Natural killer cell treated with Interleukin-12 subunit alpha and Interleukin-12 subunit beta and Interleukin-15 and Interleukin-18, amount 100 ng/mL, for 72 hours (primary cell): Measurements from ENCODE around the gene RDH13. TPM values are rescaled to one million over a fixed set of nuclear protein-coding genes. Genes with fewer than 3 reads are reported as not detected.
A peak's percentile ranks its signal among the peaks of the same experiment; 100 is the strongest.
"Not testable (repeated sequence)": the region's sequence is repeated elsewhere in the genome, so short reads cannot be mapped to it uniquely, and the experiment has no call there.

Source experiments
- ATAC-seq, 2 donors: fragments of 150-1000 bp; cut with Tn5 transposase in 1 of 2; sonication (Bioruptor Pico), chemical (Tn5 transposase) in 1 of 2; 2 replicates each; pipeline ENCODE4 v1.10.0; 2021
- DNase-seq: peaks from one replicate; pipeline ENCODE4 v3.0.0; 2022; ENCODE audit warnings: low spot score
- H3K27ac Mint-ChIP-seq, 2 donors: 1 replicate in 1 of 2; 2 replicates in 1 of 2; pipeline ENCODE4 v1.8.0; 2022; ENCODE audit warnings: mixed read lengths in 2 of 2, mild to moderate bottlenecking in 1 of 2, moderate library complexity in 1 of 2
- H3K27me3 Mint-ChIP-seq, 2 donors: 1 replicate in 1 of 2; 2 replicates in 1 of 2; pipeline ENCODE4 v1.8.0; 2022; ENCODE audit warnings: mixed read lengths in 2 of 2
- H3K36me3 Mint-ChIP-seq: one replicate; pipeline ENCODE4 v1.8.0; 2022; ENCODE audit warnings: mixed read lengths
- H3K4me1 Mint-ChIP-seq, 2 donors: 1 replicate in 1 of 2; 2 replicates in 1 of 2; pipeline ENCODE4 v1.8.0; 2022; ENCODE audit warnings: low read depth in 2 of 2, mixed read lengths in 2 of 2, mild to moderate bottlenecking in 1 of 2
- H3K4me3 Mint-ChIP-seq: one replicate; pipeline ENCODE4 v1.8.0; 2022; ENCODE audit warnings: mixed read lengths
- H3K9me3 Mint-ChIP-seq: 2 replicates; pipeline ENCODE4 v1.8.0; 2022; ENCODE audit warnings: mixed read lengths
- total RNA-seq, 2 donors: library from RNA; stranded (reverse); gene quantifications; one replicate each; pipeline ENCODE4 v1.2.3, GENCODE V29; 2022

Gene RDH13
- total RNA-seq, 2 donors from 2014 or later: 13.4 to 31.0 TPM

- no peak for ATAC-seq
- no peak overlapping the region for H3K4me3 Mint-ChIP-seq
Observed at GRCh38 chr19:55077106-55077505, 14.2 kb upstream of the RDH13 start.

GRCh38 chr19:55076321-55076720 is 13.4 kb upstream of the RDH13 start:
- Mint-ChIP-seq H3K27me3 (peaks cover 10 to 13% of the 10 kb centered on the region in 2 donors), H3K9me3 (no peaks in the 10 kb centered on the region), H3K27ac (no peak overlapping the region), H3K36me3 (no peaks in the 10 kb centered on the region), H3K4me1 (peaks cover 17 to 21% of the 10 kb centered on the region in 2 donors), H3K4me3 (no peak overlapping the region)
- peak; percentile 56 for DNase-seq
- no peak for ATAC-seq

More at GRCh38 chr19:55077106-55077505, 14.2 kb upstream of the RDH13 start:
- H3K4me1 Mint-ChIP-seq: peaks cover 17 to 18% of the 10 kb centered on the region in 2 donors
- H3K9me3 Mint-ChIP-seq: no peaks in the 10 kb centered on the region
- no peak overlapping the region for H3K27ac Mint-ChIP-seq
- H3K36me3 Mint-ChIP-seq: no peaks in the 10 kb centered on the region
- H3K27me3 Mint-ChIP-seq: peaks cover 6 to 13% of the 10 kb centered on the region in 2 donors
- peak; percentile 25 for DNase-seq

GRCh38 chr19:55075371-55075998 is 12.5 kb upstream of the RDH13 start, which contains the start of gene EPS8L1:
TSS of gene EPS8L1 (plus strand) at chr19:55075869. CDS start at chr19:55076445, 576 bp downstream.
- peaks cover 12 to 14% of the 10 kb centered on the region in 2 donors for H3K4me1 Mint-ChIP-seq
- H3K9me3 Mint-ChIP-seq: no peaks in the 10 kb centered on the region
- DNase-seq: peak; percentile 59
- no peak within 1 kb of the TSS for H3K27ac Mint-ChIP-seq
- no peak within 1 kb of the TSS for H3K4me3 Mint-ChIP-seq
- no peaks in the 10 kb centered on the region for H3K36me3 Mint-ChIP-seq
- no peak for ATAC-seq
- H3K27me3 Mint-ChIP-seq: peaks cover 11 to 17% of the 10 kb centered on the region in 2 donors

- no peak for ATAC-seq
- Mint-ChIP-seq H3K27ac (no peak overlapping the region), H3K36me3 (no peaks in the 10 kb centered on the region), H3K9me3 (no peaks in the 10 kb centered on the region), H3K4me3 (no peak overlapping the region), H3K4me1 (peaks cover 9 to 11% of the 10 kb centered on the region in 2 donors), H3K27me3 (peaks cover 31 to 47% of the 10 kb centered on the region in 2 donors)
- no peak for DNase-seq
Observed at GRCh38 chr19:55071913-55072312, 9.0 kb upstream of the RDH13 start.

GRCh38 chr19:55071129-55071502 is 8.2 kb upstream of the RDH13 start:
- Mint-ChIP-seq H3K4me3 (no peak overlapping the region), H3K4me1 (peaks cover 9 to 15% of the 10 kb centered on the region in 2 donors), H3K36me3 (no peaks in the 10 kb centered on the region), H3K27ac (no peak overlapping the region), H3K9me3 (no peaks in the 10 kb centered on the region), H3K27me3 (peaks cover 39 to 55% of the 10 kb centered on the region in 2 donors)
- ATAC-seq (no peak), DNase-seq (peak; percentile 50)

GRCh38 chr19:55070466-55071128 is 7.6 kb upstream of the RDH13 start:
- peak; percentile 20 for DNase-seq
- no peak overlapping the region for H3K4me3 Mint-ChIP-seq

GRCh38 chr19:55069865-55070197 is 6.9 kb upstream of the RDH13 start:
- H3K27ac Mint-ChIP-seq: no peak overlapping the region
- H3K27me3 Mint-ChIP-seq: peaks cover 40 to 53% of the 10 kb centered on the region in 2 donors
- H3K4me1 Mint-ChIP-seq: peaks cover 9 to 16% of the 10 kb centered on the region in 2 donors
- no peak for ATAC-seq
- peak overlapping the region; percentile 38 for H3K4me3 Mint-ChIP-seq
- no peaks in the 10 kb centered on the region for H3K36me3 Mint-ChIP-seq
- no peaks in the 10 kb centered on the region for H3K9me3 Mint-ChIP-seq
- no peak for DNase-seq

More at GRCh38 chr19:55070466-55071128, 7.6 kb upstream of the RDH13 start:
- no peak overlapping the region for H3K27ac Mint-ChIP-seq
- H3K4me1 Mint-ChIP-seq: peaks cover 9 to 16% of the 10 kb centered on the region in 2 donors
- peaks cover 40 to 58% of the 10 kb centered on the region in 2 donors for H3K27me3 Mint-ChIP-seq
- no peak for ATAC-seq
- no peaks in the 10 kb centered on the region for H3K36me3 Mint-ChIP-seq
- no peaks in the 10 kb centered on the region for H3K9me3 Mint-ChIP-seq

GRCh38 chr19:55068950-55069864 is 6.3 kb upstream of the RDH13 start:
- no peaks in the 10 kb centered on the region for H3K9me3 Mint-ChIP-seq
- H3K4me1 Mint-ChIP-seq: peaks cover 9 to 16% of the 10 kb centered on the region in 2 donors
- H3K27me3 Mint-ChIP-seq: peaks cover 40 to 52% of the 10 kb centered on the region in 2 donors
- peak; percentile 56 for DNase-seq
- ATAC-seq: peak; percentile 55 to 56
- no peaks in the 10 kb centered on the region for H3K36me3 Mint-ChIP-seq
- H3K4me3 Mint-ChIP-seq: peak overlapping the region; percentile 38
- H3K27ac Mint-ChIP-seq: no peak overlapping the region

- no peaks in the 10 kb centered on the region for H3K36me3 Mint-ChIP-seq
- ATAC-seq: no peak
- H3K9me3 Mint-ChIP-seq: no peaks in the 10 kb centered on the region
- no peak overlapping the region for H3K4me3 Mint-ChIP-seq
- DNase-seq: peak; percentile 1
- H3K4me1 Mint-ChIP-seq: peaks cover 13 to 19% of the 10 kb centered on the region in 2 donors
- peaks cover 37 to 45% of the 10 kb centered on the region in 2 donors for H3K27me3 Mint-ChIP-seq
- H3K27ac Mint-ChIP-seq: no peak overlapping the region
Observed at GRCh38 chr19:55067869-55068268, 4.9 kb upstream of the RDH13 start.

- DNase-seq: no peak
- Mint-ChIP-seq H3K4me3 (no peak overlapping the region), H3K9me3 (no peaks in the 10 kb centered on the region), H3K27ac (no peak overlapping the region), H3K4me1 (peaks cover 18 to 22% of the 10 kb centered on the region in 2 donors), H3K27me3 (peaks cover 32 to 45% of the 10 kb centered on the region in 2 donors), H3K36me3 (no peaks in the 10 kb centered on the region)
- ATAC-seq: no peak
Observed at GRCh38 chr19:55066107-55066709, 3.3 kb upstream of the RDH13 start.

GRCh38 chr19:55065516-55065915 is 2.6 kb upstream of the RDH13 start:
- H3K27ac Mint-ChIP-seq, H3K9me3 Mint-ChIP-seq, H3K4me3 Mint-ChIP-seq, DNase-seq, H3K36me3 Mint-ChIP-seq, ATAC-seq: not testable (repeated sequence)
- peaks cover 32 to 42% of the 10 kb centered on the region in 2 donors for H3K27me3 Mint-ChIP-seq
- H3K4me1 Mint-ChIP-seq: peaks cover 18 to 23% of the 10 kb centered on the region in 2 donors

- Mint-ChIP-seq H3K4me1 (peaks cover 9 to 19% of the 10 kb centered on the region in 2 donors), H3K4me3 (peak overlapping the region; percentile 87), H3K27me3 (peaks cover 21 to 26% of the 10 kb centered on the region in 2 donors), H3K36me3 (no peaks in the 10 kb centered on the region), H3K9me3 (no peaks in the 10 kb centered on the region), H3K27ac (peak overlapping the region; percentile 31 to 56)
- ATAC-seq: no peak
- DNase-seq: peak; percentile 49
Observed at GRCh38 chr19:55063492-55063843, 520 bp upstream of the RDH13 start.

GRCh38 chr19:55060287-55060686 is 2.7 kb downstream of the RDH13 start:
- H3K27me3 Mint-ChIP-seq, H3K4me3 Mint-ChIP-seq, H3K36me3 Mint-ChIP-seq, H3K27ac Mint-ChIP-seq, H3K9me3 Mint-ChIP-seq, ATAC-seq: not testable (repeated sequence)
- peaks cover 9 to 15% of the 10 kb centered on the region in 2 donors for H3K4me1 Mint-ChIP-seq
- peak; percentile 31 for DNase-seq
